Measurements from ENCODE around the gene PRKCE.
"Not testable (repeated sequence)": the region's sequence is repeated elsewhere in the genome, so short reads cannot be mapped to it uniquely, and the experiment has no call there.

Gene PRKCE

DNA sequence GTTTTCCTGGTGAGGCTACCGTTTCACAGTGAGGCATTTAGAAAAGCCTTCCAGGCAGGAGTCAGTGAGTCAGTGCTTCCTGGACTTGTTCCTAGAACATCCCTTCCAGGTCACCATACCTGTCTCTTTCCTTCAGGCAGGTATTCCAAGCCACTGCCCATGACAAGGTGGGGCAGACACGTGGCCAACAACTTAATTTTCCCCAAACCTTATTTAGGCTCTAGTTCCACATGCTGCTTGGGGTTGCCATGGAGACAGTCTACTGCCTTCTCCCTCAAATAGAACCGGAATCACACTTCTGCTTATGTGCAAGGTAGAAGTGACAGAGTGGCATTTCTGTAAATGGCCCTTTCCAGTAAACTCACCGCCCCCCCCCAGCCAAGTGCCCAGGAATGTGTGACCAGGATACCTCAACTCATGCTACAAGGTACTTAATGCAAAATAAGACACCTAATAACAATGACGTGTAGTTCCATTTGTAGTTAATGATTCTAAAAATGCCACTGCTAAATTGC lies 258.3 kb downstream of the PRKCE start:
- DNase-seq (ENCODE audit: low read depth) = no peak

DNA sequence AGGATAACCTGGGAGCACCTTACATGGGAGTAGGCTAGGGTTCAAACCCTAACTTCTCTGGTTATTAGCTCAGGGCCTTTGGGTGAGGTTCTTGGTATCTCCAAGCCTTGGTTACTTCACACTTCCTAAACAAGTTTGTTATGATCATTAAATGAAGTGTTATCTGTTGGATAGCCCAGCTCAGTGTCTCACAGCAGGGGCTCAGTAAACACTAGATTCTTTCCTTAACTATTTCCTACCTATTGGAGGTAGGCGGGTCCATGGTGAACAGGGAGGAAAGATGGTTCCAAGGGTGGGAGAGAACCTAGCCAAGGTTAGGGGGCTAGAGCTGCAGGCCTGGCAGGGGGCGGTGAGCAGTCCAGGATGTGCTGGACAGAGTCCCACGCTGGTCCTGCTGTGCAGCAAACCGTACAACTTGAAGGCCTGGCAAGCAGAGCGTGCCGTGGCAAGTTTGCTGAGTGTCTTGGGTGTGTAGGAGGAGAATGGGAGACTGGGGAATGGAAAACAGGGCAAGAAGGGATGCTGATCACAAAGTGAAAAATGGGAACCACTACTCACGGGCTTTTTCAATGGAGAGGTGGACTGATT lies 259.1 kb downstream of the PRKCE start:
- DNase-seq (ENCODE audit: low read depth) = no peak

DNA sequence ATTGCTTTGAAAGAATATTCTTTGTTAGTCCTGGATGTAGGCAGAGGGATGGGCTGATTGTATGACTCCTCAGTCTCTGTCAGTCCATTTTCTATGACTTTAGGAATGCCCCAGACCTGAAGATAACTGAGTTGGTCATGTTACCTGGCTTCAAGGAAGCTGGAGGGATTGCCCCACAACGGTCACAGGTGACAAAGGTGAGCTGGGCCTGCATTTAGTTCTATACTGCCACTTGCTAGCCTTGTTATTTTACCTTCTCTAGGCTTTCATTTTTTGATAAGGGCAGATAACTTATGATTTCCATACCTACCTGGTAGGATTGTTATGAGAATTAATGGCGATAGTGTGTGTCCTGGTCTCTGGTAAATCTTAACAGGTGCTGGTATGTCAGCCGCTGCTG lies 260.1 kb downstream of the PRKCE start:
- no peak for DNase-seq (ENCODE audit: low read depth)

DNA sequence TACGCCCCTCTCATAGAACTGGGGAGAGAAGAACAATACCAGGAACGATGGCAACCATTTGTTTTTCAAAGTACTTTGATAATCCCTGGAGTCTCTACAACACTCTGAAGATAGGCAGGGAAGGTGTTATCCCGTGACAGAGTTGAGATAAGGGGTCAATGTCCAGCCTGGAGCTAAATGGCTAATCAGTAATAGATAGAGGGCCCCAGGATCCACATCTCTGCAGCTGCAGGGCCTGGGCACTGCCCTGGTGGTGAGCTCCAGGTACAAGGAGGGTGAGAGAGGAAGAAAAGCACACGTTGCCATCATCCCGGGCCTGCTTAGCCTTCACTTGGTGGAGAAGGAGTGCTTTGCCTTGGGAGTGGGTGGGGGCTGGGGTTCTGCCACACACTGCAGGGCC lies 260.6 kb downstream of the PRKCE start:
- DNase-seq (ENCODE audit: low read depth) = no peak

DNA sequence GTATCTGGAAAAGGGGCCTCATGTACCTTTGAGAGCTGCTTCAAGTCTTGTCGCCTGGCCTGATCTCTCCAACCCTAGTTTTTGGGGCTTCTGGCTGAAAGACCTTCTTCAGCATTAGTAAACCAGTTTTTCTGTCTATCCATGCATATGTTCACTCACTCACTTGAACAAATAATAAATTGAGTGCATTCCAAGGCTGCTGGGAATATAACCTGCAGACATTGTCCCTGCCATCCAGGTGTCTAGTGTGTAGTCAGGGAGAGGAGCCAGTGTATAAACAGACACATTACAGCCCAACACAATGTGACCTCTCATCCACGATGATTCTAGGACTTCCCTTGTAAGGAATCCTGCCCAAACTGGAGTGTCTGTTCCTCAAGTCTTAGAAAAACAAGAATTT lies 262.1 kb downstream of the PRKCE start:
- DNase-seq (ENCODE audit: low read depth) = no peak

DNA sequence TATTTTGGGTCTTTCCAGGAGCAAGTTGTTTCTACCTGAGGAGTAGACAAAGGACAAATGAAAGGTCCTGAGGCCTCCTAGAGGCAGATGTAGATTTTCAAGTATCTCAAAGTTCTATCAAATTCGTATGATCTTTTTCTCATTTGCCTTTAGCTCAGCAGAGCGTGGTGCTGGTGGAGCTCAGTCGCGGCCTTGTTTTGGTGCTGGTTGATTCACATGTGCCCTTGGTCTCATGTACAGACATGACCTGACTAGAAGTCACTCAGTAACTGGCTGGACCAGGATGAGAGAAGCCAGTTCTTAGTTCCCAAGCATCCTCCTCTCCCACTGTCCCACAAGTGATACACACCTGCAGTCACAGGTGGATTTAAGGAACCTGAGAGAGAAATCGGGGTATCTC lies 264.0 kb downstream of the PRKCE start:
- DNase-seq (ENCODE audit: low read depth) = no peak

DNA sequence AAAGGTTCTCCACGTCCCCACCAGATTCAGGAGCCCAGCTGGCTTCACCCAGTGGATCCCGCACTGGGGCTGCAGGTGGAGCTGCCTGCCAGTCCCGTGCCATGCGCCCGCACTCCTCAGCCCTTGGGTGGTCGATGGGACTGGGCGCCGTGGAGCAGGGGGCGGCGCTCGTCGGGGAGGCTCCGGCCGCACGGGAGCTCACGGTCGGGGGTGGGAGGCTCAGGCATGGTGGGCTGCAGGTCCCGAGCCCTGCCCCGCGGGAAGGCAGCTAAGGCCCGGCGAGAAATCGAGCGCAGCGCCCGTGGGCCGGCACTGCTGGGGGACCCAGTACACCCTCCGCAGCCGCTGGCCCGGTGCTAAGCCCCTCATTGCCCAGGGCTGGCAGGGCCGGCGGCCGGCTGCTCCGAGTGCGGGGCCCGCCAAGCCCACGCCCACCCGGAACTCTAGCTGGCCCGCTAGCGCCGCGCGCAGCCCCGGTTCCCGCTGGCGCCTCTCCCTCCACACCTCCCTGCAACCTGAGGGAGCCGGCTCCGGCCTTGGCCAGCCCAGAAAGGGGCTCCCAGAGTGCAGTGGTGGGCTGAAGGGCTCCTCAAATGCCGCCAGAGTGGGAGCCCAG lies 266.2 kb downstream of the PRKCE start:
- not testable (repeated sequence) for DNase-seq (ENCODE audit: low read depth)

DNA sequence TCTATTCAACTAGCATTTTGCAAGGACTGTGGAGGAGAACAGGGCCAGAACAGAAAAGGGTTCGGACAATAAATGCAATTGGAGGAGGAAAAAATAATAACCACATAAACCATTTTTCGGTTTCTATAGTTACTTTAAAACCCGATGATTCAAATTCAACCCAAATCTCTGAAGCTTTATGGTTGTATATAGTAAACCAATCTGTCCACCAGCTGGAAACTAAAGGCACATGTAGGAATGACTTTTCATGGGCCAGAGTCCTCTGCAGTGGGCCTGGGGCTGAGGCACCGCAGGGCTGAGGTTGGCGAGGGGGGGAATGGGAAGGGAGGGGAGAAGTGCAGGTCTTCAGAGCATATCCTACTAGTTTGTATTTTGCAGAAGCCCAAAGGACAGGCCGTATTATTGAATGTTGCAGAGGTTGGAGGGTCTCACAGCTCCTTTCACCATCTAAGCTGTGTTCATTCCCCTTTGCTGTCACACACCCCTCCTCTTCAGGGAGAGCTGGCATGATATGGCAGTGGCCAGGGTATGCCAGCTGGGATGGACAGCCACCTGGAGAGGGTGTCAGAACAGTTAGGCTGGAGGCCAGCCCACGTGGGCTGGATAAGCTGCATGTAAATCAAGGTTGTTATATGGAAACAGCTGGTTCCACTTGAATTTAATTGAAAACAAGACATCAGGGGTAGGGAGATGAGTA lies 267.1 kb downstream of the PRKCE start:
- DNase-seq (ENCODE audit: low read depth) = no peak

DNA sequence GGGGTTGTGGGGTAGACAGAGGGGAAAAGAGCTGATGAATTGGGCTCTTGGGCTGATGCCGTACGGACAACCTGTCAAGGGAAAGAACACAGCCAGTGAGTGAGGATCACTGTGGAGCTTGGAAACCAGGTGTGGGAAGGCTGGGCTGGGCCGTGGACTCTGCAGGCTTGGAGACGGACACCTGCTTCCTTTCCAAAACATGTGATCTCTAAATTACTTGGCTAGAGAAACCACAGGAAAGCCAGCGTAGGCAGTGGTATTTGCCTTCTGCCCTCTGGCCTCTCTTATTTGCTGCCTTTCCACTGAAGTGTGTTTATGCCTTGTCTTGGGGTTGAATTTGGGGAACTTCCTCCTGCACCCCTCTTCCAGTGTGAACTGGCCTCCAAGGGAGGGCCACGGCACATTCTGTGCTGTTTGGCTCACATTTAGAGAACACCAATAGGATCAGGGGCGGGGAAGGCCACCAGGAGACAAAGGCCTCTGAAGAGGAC lies 267.7 kb downstream of the PRKCE start:
- no peak for DNase-seq (ENCODE audit: low read depth)

DNA sequence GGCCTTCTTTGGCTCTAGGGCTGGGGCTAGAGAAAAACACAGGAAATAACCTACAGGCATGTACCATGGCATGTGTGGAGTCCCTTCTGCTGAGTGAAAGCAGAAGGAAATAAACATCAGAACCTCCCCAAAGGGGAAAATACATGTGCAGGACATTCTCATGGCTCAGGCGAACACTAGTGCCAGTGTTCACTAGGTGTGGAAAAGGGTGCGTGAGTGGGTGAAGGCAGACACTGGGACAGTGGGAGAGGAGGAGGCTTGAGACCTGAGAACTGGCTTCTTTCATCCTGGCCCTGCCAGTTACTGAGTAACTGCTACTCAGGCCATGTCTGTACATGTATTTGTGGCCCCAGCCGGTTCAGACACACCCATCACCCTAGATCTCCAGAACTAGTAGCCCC lies 268.2 kb downstream of the PRKCE start:
- DNase-seq (ENCODE audit: low read depth) = no peak

DNA sequence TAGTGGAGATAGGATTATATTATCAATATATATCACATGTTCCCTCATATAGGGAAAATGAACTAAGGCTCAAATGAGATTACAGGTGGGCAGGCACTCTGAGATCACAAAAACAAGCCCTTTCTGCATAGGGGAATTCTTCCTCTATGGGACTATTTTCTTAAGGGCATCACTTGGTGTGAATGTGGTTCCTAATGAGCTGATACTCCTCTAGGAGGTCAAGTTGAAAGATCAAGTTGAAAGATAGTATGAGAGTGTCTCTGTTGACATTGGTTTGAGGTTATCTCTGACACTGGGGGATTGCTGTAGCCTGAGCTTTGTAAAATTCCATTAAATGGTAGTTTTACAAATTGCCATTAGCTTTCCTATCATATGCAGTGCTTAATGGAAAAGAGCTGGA lies 270.4 kb downstream of the PRKCE start:
- no peak for DNase-seq (ENCODE audit: low read depth)

DNA sequence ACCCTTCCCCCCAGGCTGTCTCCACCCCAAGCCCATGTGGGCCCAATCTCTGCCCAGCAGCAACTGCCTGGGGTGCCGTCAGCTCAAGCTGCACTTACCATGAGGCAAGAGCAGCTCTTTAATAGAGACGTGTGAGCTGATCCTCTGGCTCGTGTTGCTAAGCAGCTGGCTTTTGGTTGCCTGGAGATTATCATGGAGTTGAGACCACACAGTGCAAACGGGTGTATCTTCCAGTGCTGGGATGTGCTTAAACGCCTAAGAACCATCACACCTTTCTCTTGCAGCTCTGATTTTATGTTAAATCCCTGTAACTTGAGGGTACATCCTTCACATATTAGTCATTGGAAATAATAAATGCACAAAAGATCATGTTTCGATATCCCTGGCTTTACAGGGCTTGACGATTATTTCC lies 271.1 kb downstream of the PRKCE start:
- no peak for DNase-seq (ENCODE audit: low read depth)

DNA sequence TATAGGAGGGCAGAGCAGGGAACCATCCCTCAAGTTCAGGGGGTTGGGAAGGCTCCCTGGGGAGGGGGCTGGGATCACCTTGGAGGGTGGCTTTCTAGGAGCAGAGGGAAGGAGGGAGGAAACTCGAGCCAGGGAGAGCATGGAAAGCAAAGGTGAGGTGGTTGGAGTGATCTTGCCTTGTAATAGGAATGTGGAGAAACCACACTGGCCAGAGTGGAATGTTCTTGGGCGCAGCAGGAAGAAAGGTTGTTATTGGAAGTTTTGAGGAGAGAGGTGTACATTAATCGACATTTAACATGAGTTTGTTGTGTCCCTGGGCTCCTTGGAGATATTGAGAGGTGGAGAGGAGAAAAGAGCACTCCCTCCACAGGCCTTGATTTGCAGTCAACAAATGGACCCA lies 272.2 kb downstream of the PRKCE start:
- DNase-seq (ENCODE audit: low read depth) = no peak

DNA sequence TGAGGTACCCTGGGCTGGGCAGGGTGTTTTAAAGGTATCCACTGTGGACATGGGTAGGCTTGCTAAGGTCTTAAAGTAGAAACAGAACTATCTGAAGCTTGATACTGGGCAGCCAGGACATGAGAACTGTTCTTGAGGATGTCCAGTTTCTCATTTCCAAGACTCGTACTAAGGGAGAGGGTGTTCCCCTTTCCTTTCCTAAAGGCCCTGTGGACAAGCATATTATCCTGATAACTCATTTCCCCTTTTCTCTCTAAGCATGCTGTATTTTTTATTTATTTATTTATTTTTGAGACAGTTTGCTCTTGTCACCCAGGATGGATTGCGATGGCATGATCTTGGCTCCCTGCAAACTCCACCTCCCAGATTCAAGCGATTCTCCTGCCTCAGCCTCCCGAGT lies 273.6 kb downstream of the PRKCE start:
- DNase-seq (ENCODE audit: low read depth) = no peak

DNA sequence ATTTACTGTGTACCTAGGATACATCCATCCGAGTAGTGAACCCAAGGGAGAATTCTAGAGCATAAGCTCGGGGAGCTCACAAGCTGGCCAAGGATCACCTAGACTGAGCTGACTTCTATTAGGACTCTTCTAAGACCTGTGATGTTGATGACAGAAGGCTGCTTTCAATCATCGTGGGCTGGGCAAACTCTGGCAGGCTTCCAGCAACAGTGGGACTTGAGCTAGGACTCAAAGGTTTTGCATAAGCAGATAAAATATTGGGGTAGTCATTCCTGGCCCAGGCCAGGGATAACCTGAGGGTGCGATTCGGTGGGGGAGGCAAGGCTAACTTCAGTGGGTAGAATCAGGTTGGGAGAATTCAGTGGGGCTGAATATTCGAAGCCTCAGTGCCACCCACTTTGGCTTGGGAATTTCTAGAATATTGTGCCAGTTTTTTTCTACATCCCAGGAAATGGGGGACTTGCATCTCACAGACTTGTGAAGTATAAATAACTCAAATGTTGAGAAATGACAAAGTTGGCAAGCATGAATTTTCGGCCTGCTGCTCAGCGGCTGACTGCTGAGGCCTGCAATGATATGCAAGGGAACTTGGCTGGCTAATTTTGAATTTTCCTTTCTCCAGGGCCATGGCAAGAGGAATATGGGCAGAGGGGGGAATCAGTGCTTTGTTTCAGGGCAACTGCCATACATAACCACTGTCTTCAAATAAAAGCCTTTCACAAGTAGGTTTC lies 274.3 kb downstream of the PRKCE start:
- DNase-seq (ENCODE audit: low read depth) = no peak

DNA sequence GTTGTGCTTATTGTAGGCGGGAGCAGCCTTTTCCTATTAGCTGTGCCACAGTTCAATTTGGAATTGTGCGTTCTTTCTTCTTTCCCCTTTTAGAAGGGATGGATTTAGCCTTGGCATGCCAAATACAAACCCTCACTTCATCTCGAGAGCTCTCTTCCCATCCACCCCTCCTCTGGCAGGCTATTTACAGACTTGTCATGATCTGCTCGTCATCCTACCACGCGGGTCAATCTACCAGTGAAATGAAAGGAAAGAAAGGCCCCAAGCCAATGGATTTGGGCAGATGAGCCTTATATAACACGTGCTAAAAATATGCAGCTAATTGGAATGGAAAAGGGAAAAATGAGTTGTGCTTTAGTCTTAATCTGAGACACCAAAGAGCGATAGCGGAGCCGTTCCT lies 277.5 kb downstream of the PRKCE start:
- no peak for DNase-seq (ENCODE audit: low read depth)

DNA sequence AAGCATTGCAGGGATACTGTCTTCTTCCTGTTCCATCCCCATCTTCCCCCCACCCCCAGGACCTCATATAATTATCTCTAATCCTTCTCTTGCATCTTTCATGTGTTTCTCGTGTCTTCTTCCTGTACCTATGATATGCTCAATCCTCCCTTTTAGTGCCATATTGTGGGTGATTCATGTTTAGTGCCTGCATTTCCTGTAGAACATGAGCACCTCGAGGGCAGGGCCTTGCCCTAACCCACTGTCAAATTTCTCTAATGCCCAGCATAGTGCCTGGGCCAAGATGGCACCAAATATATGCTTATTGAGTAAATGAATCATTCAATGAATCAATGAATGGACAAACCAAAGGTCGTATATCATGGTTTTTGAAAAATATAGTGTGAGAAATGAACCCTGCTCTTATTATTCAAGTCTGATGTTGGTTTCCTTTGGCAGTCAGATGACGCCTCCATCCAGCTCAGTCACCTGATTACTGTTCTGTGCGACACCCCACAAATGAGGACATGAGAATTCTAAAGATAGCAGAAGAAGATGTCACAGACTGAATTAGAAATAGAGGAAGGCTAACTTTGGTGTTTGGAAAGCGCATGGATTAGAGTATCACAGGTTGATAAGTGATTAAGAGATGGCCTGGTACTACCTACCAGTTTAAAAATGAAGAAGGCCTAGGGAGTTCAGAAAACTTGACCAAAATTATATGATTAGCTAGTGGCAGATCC lies 278.4 kb downstream of the PRKCE start:
- DNase-seq (ENCODE audit: low read depth) = no peak

DNA sequence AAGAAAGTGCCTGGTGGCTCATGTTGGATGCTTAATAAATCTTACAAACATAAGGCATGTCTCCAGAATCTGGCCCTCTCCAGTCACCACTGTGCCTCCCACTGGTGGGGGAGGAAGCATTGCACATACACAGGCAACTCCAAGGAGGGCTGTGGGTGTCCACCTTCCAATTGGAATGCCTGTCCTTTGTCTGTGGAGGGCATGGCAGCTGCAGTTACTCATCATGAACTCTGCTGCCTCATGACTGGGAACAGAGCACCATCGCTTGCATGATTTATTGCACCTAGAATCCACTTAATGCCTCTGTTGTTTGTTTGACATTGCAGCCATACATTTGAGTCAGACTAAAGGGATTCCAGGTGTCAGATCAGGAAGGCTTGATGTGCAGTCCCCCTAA lies 278.9 kb downstream of the PRKCE start:
- DNase-seq (ENCODE audit: low read depth) = no peak

DNA sequence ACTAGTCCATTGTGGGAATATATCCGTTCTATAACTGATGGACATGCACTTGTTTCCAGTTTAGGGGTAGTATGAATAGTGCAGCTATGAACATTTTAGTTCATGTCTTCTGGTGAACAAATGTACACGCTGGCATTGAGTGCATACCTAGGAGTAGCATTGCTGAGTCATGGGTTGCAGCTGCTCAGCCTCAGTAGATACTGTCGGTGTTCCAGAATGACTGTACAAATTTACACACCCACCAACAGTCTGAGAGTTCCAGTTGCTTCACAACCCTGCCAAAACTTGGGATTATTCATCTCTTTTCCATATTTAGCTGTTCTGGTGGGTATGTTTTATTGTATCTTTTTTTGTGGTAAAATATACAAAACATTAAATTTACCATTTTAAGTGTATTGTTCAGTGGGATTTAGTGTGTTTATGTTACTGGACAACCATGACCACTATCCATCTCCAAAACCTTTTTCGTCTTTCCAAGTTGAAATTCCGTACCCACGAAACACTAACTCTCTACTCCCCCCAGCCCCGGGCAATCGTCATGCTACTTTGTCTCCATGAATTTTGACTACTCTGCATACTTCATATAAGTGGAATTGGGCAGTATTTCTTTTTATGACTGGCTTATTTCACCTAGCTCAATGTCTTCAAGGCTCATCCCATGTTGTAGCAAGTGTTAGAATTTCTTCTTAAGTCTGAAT lies 281.0 kb downstream of the PRKCE start:
- no peak for DNase-seq (ENCODE audit: low read depth)

DNA sequence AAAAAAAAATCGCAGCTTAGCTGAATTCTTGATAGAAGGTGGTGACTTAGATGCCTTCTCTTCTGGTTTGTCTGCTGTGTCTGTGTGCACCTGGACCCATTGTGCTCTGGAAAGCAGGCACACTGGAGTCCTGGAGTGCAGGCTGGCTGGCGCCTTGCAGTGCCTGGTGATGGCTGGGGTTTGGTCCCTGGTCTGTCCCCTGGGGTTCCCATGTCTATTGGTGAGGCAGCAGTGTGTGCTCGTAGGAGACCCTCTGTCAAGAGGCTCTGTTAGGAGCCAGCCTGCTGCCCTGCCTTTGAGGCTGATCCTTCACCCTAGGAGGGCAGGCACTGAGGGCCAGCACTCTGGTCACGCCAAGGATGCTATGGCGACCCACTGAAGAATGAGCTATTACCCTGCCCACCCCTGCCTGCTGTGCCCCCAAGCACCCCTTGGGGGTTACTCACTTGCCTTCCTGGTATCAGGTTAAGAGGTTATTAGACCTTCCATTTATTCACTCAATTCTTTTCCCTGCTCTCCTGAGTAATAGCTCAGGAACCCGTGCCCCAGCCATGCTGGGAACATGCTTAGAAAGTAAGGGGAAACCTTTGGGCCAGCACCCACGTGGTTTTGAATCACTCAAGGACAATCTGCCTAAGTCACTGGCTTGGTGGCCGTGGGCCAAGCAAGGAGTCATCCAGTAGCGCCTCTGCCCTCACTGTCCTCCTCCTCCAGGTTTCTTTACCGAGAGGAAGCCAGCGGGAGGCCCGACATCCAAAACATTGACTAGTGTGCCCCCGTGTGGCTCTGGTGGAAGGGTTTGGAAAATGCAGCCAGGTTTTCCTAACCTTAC lies 284.5 kb downstream of the PRKCE start:
- DNase-seq (ENCODE audit: low read depth) = no peak

DNA sequence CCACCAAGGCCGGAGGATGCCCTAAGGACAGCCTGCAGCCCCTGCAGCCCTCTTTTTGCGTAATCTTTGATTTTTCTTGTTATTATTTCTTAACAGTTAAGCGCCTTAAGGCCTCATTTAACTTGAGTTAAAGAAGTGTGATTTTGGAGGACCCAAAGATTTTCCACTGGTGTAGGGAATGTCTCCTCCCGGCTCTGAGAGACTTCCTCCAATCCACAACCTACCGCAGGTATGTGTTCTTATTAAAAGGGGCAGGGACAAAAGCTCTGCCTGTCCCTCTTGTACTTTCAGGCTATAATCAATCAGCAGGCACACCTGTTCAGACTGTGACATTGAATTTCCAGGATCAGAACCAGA lies 285.1 kb downstream of the PRKCE start:
- no peak for DNase-seq (ENCODE audit: low read depth)

Measured in activated gamma-delta T cell treated with anti-CD3 and anti-CD28 coated beads, Interleukin-2, amount 50 U/mL, for 16 hours (primary cell).